Mesothelial cell of epicardium (in vitro differentiated cells): Measurements from ENCODE around the gene SLPI. TPM values are rescaled to one million over a fixed set of nuclear protein-coding genes. Genes with fewer than 3 reads are reported as not detected.

ENCODE experiments used
- DNase-seq, 2 experiments: peaks; one replicate each; pipeline ENCODE4 v3.0.0; 2021; ENCODE audit warnings: low spot score in 2 of 2; ENCODE audit not compliant: unreplicated experiment in 2 of 2
- H3K27ac Mint-ChIP-seq: 2 replicates; pipeline ENCODE4 v1.8.0; 2021; ENCODE audit warnings: mixed read lengths
- H3K27me3 Mint-ChIP-seq: 2 replicates; pipeline ENCODE4 v1.8.0; 2021; ENCODE audit warnings: low read depth, mixed read lengths
- H3K36me3 Mint-ChIP-seq: 2 replicates; pipeline ENCODE4 v1.8.0; 2021; ENCODE audit warnings: mixed read lengths
- H3K4me1 Mint-ChIP-seq: 2 replicates; pipeline ENCODE4 v1.8.0; 2021; ENCODE audit warnings: mixed read lengths
- H3K4me3 Mint-ChIP-seq: 2 replicates; pipeline ENCODE4 v1.8.0; 2021; ENCODE audit warnings: mild to moderate bottlenecking, moderate library complexity, mixed read lengths
- H3K9me3 Mint-ChIP-seq: 2 replicates; pipeline ENCODE4 v1.8.0; 2021; ENCODE audit warnings: mixed read lengths
- CTCF ChIP-seq: fragments of 200-600 bp; sonication (generic); IDR thresholded peaks from one replicate; pipeline ENCODE4 v1.5.0; 2021; ENCODE audit warnings: antibody characterized with exemption; ENCODE audit not compliant: unreplicated experiment
- total RNA-seq: library from RNA; stranded (reverse); gene quantifications from 3 replicates; pipeline ENCODE4 v1.2.1, GENCODE V29; 2021

The SLPI gene
- total RNA-seq, 1 donor from 2014 or later = not detected

GRCh38 chr20:45269056-45269455 lies 14.7 kb upstream of the SLPI start:
- Mint-ChIP-seq H3K4me1 (no peaks in the 10 kb centered on the region), H3K4me3 (no peak overlapping the region), H3K27ac (no peak overlapping the region), H3K36me3 (no peaks in the 10 kb centered on the region), H3K27me3 (peaks cover 45% of the 10 kb centered on the region), H3K9me3 (no peaks in the 10 kb centered on the region)
- no peak for TF ChIP-seq CTCF
- no peak for DNase-seq

- TF ChIP-seq CTCF = no peak
- Mint-ChIP-seq H3K27me3 (peaks cover 41% of the 10 kb centered on the region), H3K4me3 (no peak overlapping the region), H3K36me3 (no peaks in the 10 kb centered on the region), H3K27ac (no peak overlapping the region), H3K9me3 (no peaks in the 10 kb centered on the region), H3K4me1 (no peaks in the 10 kb centered on the region)
- DNase-seq = no peak
Observed at GRCh38 chr20:45268531-45268930, 14.2 kb upstream of the SLPI start.

GRCh38 chr20:45266977-45267376 lies 12.6 kb upstream of the SLPI start:
- H3K36me3 Mint-ChIP-seq = no peaks in the 10 kb centered on the region
- TF ChIP-seq CTCF = no peak
- DNase-seq = no peak
- no peak overlapping the region for H3K27ac Mint-ChIP-seq
- H3K9me3 Mint-ChIP-seq = no peaks in the 10 kb centered on the region
- H3K27me3 Mint-ChIP-seq = peaks cover 47% of the 10 kb centered on the region
- H3K4me3 Mint-ChIP-seq = no peak overlapping the region
- H3K4me1 Mint-ChIP-seq = no peaks in the 10 kb centered on the region

GRCh38 chr20:45263556-45264266 lies 9.3 kb upstream of the SLPI start:
- Mint-ChIP-seq H3K9me3 (no peaks in the 10 kb centered on the region), H3K27ac (no peak overlapping the region), H3K36me3 (no peaks in the 10 kb centered on the region), H3K27me3 (peaks cover 55% of the 10 kb centered on the region), H3K4me1 (no peaks in the 10 kb centered on the region), H3K4me3 (no peak overlapping the region)
- DNase-seq = no peak
- no peak for TF ChIP-seq CTCF

GRCh38 chr20:45258664-45259063 lies 4.3 kb upstream of the SLPI start:
- TF ChIP-seq CTCF = no peak
- H3K36me3 Mint-ChIP-seq = no peaks in the 10 kb centered on the region
- H3K4me1 Mint-ChIP-seq = no peaks in the 10 kb centered on the region
- H3K27ac Mint-ChIP-seq = no peak overlapping the region
- no peaks in the 10 kb centered on the region for H3K9me3 Mint-ChIP-seq
- peaks cover 44% of the 10 kb centered on the region for H3K27me3 Mint-ChIP-seq
- no peak overlapping the region for H3K4me3 Mint-ChIP-seq
- DNase-seq = no peak

GRCh38 chr20:45258259-45258658 lies 3.9 kb upstream of the SLPI start:
- Mint-ChIP-seq H3K27me3 (peaks cover 48% of the 10 kb centered on the region), H3K27ac (no peak overlapping the region), H3K36me3 (no peaks in the 10 kb centered on the region), H3K4me1 (no peaks in the 10 kb centered on the region), H3K9me3 (no peaks in the 10 kb centered on the region), H3K4me3 (no peak overlapping the region)
- DNase-seq = no peak
- no peak for TF ChIP-seq CTCF
